Heart left ventricle (tissue), 16 donors: ENCODE measurements around the gene TOGARAM2. TPM values are rescaled to one million over a fixed set of nuclear protein-coding genes. Genes with fewer than 3 reads are reported as not detected.

Experiments used
- ATAC-seq, 4 donors: fragments of 200-7000 bp; cut with Tn5 transposase; one replicate each; pipeline ENCODE4 v1.9.1; 2020 to 2022; ENCODE audit warnings: moderate library complexity in 4 of 4, mild to moderate bottlenecking in 3 of 4, moderate number of reproducible peaks in 1 of 4
- DNase-seq, 5 donors: peaks; one replicate each; pipeline ENCODE4 v3.0.0-alpha.2; 2020
- H3K27ac ChIP-seq, 12 donors: fragments of 200-600 bp; sonication (generic) in 4 of 12; one replicate each; pipeline versions ENCODE4 v1.5.0 to v1.8.0; 2016 to 2022; ENCODE audit warnings: mild to moderate bottlenecking in 2 of 12
- H3K27me3 ChIP-seq, 9 donors: fragments of 200-600 bp; sonication (generic) in 2 of 9; one replicate each; pipeline versions ENCODE4 v1.5.1 to v1.8.0; 2016 to 2022; ENCODE audit warnings: mild to moderate bottlenecking in 3 of 9
- H3K36me3 ChIP-seq, 9 donors: fragments of 200-600 bp; sonication (generic) in 2 of 9; one replicate each; pipeline versions ENCODE4 v1.5.0 to v1.8.0; 2018 to 2022; ENCODE audit warnings: mild to moderate bottlenecking in 2 of 9
- H3K4me1 ChIP-seq, 12 donors: fragments of 200-600 bp; sonication (generic) in 4 of 12; one replicate each; pipeline versions ENCODE4 v1.5.0 to v1.8.0; 2016 to 2022; ENCODE audit warnings: mild to moderate bottlenecking in 3 of 12
- H3K4me3 ChIP-seq, 12 donors: fragments of 200-600 bp; sonication (generic) in 4 of 12; one replicate each; pipeline versions ENCODE4 v1.5.0 to v1.8.0; 2017 to 2022; ENCODE audit warnings: mild to moderate bottlenecking in 9 of 12, moderate library complexity in 4 of 12
- H3K9me3 ChIP-seq, 12 donors: fragments of 200-600 bp; sonication (generic) in 4 of 12; one replicate each; pipeline versions ENCODE4 v1.5.0 to v1.8.0; 2016 to 2022; ENCODE audit warnings: mild to moderate bottlenecking in 1 of 12
- POLR2A ChIP-seq, 2 donors: fragments of 450-650 bp; IDR thresholded peaks; one replicate each; pipeline ENCODE4 v1.6.1; 2017; ENCODE audit warnings: antibody characterized with exemption in 2 of 2, mild to moderate bottlenecking in 2 of 2, moderate library complexity in 2 of 2
- WGBS, 4 donors: extraction: QIAGEN DNeasy Blood & Tissue Kit in 2 of 4; methylation state at CpG; one replicate each; pipeline versions ENCODE4 v1.1.5 to v1.1.7; 2013 to 2018; 5-methylcytosine and 5-hydroxymethylcytosine counted together
- intact Hi-C, 10 donors: fragments of 100-400 bp; cut with DNase I; formaldehyde crosslinking; loops; one replicate each; pipeline versions ENCODE4 v1.11.1 to v1.14.2; 2022
- polyA plus RNA-seq, 2 donors: library from polyadenylated mRNA; stranded (reverse); fragments of 200-250 nt; gene quantifications; one replicate each; pipeline ENCODE4 v1.2.3, GENCODE V29; 2013
- total RNA-seq, 9 donors: library from RNA; depleted of rRNA in 2 of 9; stranded (reverse); fragments of >200 nt in 2 of 9; fragmentation: NEBNext Ultra II Directional in 3 of 9; extraction: Animal tissue kit (Norgen Biotek cat#: 25700) in 3 of 9; gene quantifications; one replicate each; pipeline versions ENCODE4 v1.1.0 to v1.2.4, GENCODE V29; 2016 to 2023
- TF ChIP-seq, protein P1 (sequence below), 12 donors: fragments of 200-600 bp; sonication (generic) in 4 of 12; IDR thresholded peaks; one replicate each; pipeline versions ENCODE4 v1.5.0 to v1.8.0; 2018 to 2022; ENCODE audit warnings: antibody characterized with exemption in 12 of 12, mild to moderate bottlenecking in 5 of 12
- donor health status: ischemic (EF 13 %, LVEDD 7.1; RV severe dilation, severe dysfunction).
- donor health status: healthy with polysubstance abuse.
- donor health status: DM: no; HTN: yes; CAD: no.
- donor health status: DM: no; HTN: no; CAD: no.
- donor health status: ischemic (EF 25% LVEDD 6.9; RV normal size, moderate dysfunction).
- donor health status: ischemic (EF 25% LVEDD 5.7; RV mildly dilated, moderate dysfunction).
- donor health status: healthy.
- donor health status: DM: yes; HTN: yes; CAD: no.
- donor health status: ischemic (EF 35%, LVEDD 5.7; RV mildly dilated, moderate dysfunction).
- donor health status: nonischemic (EF 11% LVEDD 7.7; RV severe dilation, severe dysfunction).
- donor health status: DM: yes; HTN: yes; CAD: no.
- donor health status: PGD.
- donor health status: ischemic (EF 29% LVEDD 5.4; RV normal size, mild dysfunction).
- donor health status: nonischemic (EF 23%, LVEDD 6.1; RV moderate dilation, normal function).

The TOGARAM2 gene
- total and polyA plus RNA-seq, 11 donors: 0.24 to 23.9 (median 6.2) TPM

GRCh38 chr2:29023188-29023587, 42.1 kb downstream of the TOGARAM2 start:
- no peaks in the 10 kb centered on the region for H3K36me3 ChIP-seq
- H3K9me3 ChIP-seq: no peaks in the 10 kb centered on the region
- no peak overlapping the region for H3K27ac ChIP-seq
- intact Hi-C loops: no loop called here
- DNase-seq (no peak), ATAC-seq (no peak)
- WGBS, 4 donors: 90 to 100% (median 94%) methylated on average over 4 of the region's 4 CpGs
- TF ChIP-seq POLR2A (IDR thresholded peaks at IDR 0.05): no peak
- TF ChIP-seq, protein P1, sequence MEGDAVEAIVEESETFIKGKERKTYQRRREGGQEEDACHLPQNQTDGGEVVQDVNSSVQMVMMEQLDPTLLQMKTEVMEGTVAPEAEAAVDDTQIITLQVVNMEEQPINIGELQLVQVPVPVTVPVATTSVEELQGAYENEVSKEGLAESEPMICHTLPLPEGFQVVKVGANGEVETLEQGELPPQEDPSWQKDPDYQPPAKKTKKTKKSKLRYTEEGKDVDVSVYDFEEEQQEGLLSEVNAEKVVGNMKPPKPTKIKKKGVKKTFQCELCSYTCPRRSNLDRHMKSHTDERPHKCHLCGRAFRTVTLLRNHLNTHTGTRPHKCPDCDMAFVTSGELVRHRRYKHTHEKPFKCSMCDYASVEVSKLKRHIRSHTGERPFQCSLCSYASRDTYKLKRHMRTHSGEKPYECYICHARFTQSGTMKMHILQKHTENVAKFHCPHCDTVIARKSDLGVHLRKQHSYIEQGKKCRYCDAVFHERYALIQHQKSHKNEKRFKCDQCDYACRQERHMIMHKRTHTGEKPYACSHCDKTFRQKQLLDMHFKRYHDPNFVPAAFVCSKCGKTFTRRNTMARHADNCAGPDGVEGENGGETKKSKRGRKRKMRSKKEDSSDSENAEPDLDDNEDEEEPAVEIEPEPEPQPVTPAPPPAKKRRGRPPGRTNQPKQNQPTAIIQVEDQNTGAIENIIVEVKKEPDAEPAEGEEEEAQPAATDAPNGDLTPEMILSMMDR (IDR thresholded peaks at IDR 0.05): no peak
- H3K4me3 ChIP-seq: no peak overlapping the region
- H3K4me1 ChIP-seq: peaks cover 0 to 3% (median 0%) of the 10 kb centered on the region in 12 donors
- H3K27me3 ChIP-seq: no peaks in the 10 kb centered on the region

- WGBS, 4 donors: 61 to 81% (median 69%) methylated on average over 4 of the region's 4 CpGs
- ATAC-seq (no peak), DNase-seq (no peak)
- Histone ChIP-seq H3K27me3 (no peaks in the 10 kb centered on the region), H3K36me3 (no peaks in the 10 kb centered on the region), H3K9me3 (no peaks in the 10 kb centered on the region), H3K27ac (no peak overlapping the region), H3K4me3 (no peak overlapping the region), H3K4me1 (peaks cover 0 to 3% (median 0%) of the 10 kb centered on the region in 12 donors)
- intact Hi-C loops: no loop called here
- TF ChIP-seq, protein P1 (IDR thresholded peaks at IDR 0.05): no peak
- no peak for TF ChIP-seq POLR2A (IDR thresholded peaks at IDR 0.05)
Measured at GRCh38 chr2:29024882-29025430, 43.9 kb downstream of the TOGARAM2 start.

GRCh38 chr2:29025711-29026110, 44.6 kb downstream of the TOGARAM2 start:
- H3K27ac ChIP-seq: no peak overlapping the region
- no peak for TF ChIP-seq POLR2A (IDR thresholded peaks at IDR 0.05)
- TF ChIP-seq, protein P1 (IDR thresholded peaks at IDR 0.05): no peak
- peaks cover 0 to 3% (median 0%) of the 10 kb centered on the region in 12 donors for H3K4me1 ChIP-seq
- no peak for ATAC-seq
- H3K9me3 ChIP-seq: no peaks in the 10 kb centered on the region
- H3K36me3 ChIP-seq: no peaks in the 10 kb centered on the region
- H3K4me3 ChIP-seq: no peak overlapping the region
- WGBS, 4 donors: 87 to 91% (median 88%) methylated on average over 3 of the region's 3 CpGs
- no peaks in the 10 kb centered on the region for H3K27me3 ChIP-seq
- no peak for DNase-seq
- intact Hi-C loops: no loop called here

GRCh38 chr2:29031046-29031445, 49.9 kb downstream of the TOGARAM2 start:
- Histone ChIP-seq H3K27me3 (no peaks in the 10 kb centered on the region), H3K9me3 (no peaks in the 10 kb centered on the region), H3K4me1 (peaks cover 0 to 12% (median 0%) of the 10 kb centered on the region in 12 donors), H3K36me3 (no peaks in the 10 kb centered on the region), H3K4me3 (no peak overlapping the region), H3K27ac (no peak overlapping the region)
- intact Hi-C loops: no loop called here
- DNase-seq: no peak
- no peak for ATAC-seq
- TF ChIP-seq, protein P1 (IDR thresholded peaks at IDR 0.05): no peak
- TF ChIP-seq POLR2A (IDR thresholded peaks at IDR 0.05): no peak
